Measurements from ENCODE around the gene DCUN1D3.
"Not testable (repeated sequence)": the region's sequence is repeated elsewhere in the genome, so short reads cannot be mapped to it uniquely, and the experiment has no call there.

DCUN1D3 gene

GRCh38 chr16:20822521-20823325 lies 77.4 kb downstream of the DCUN1D3 start:
- H3K4me3 ChIP-seq (ENCODE audit: low read length): no peak overlapping the region
- H3K4me1 ChIP-seq (ENCODE audit: control insufficient read depth, insufficient read depth, low read length): no peaks in the 10 kb centered on the region
- H3K27me3 ChIP-seq (ENCODE audit: control insufficient read depth, insufficient read depth, low read length): no peaks in the 10 kb centered on the region
- no peaks in the 10 kb centered on the region for H3K36me3 ChIP-seq (ENCODE audit: control insufficient read depth, insufficient read depth, low read length)
- no peak overlapping the region for H3K9ac ChIP-seq (ENCODE audit: low read length)
- no peak overlapping the region for H3K27ac ChIP-seq (ENCODE audit: low read depth, low read length)

- no peaks in the 10 kb centered on the region for H3K36me3 ChIP-seq (ENCODE audit: control insufficient read depth, insufficient read depth, low read length)
- no peak overlapping the region for H3K27ac ChIP-seq (ENCODE audit: low read depth, low read length)
- H3K4me1 ChIP-seq (ENCODE audit: control insufficient read depth, insufficient read depth, low read length): no peaks in the 10 kb centered on the region
- H3K9ac ChIP-seq (ENCODE audit: low read length): no peak overlapping the region
- H3K4me3 ChIP-seq (ENCODE audit: low read length): no peak overlapping the region
- H3K27me3 ChIP-seq (ENCODE audit: control insufficient read depth, insufficient read depth, low read length): no peaks in the 10 kb centered on the region
Observed at GRCh38 chr16:20821682-20822081, 78.5 kb downstream of the DCUN1D3 start.

- no peak overlapping the region for H3K27ac ChIP-seq (ENCODE audit: low read depth, low read length)
- no peaks in the 10 kb centered on the region for H3K27me3 ChIP-seq (ENCODE audit: control insufficient read depth, insufficient read depth, low read length)
- no peaks in the 10 kb centered on the region for H3K36me3 ChIP-seq (ENCODE audit: control insufficient read depth, insufficient read depth, low read length)
- H3K4me3 ChIP-seq (ENCODE audit: low read length): no peak overlapping the region
- no peaks in the 10 kb centered on the region for H3K4me1 ChIP-seq (ENCODE audit: control insufficient read depth, insufficient read depth, low read length)
- no peak overlapping the region for H3K9ac ChIP-seq (ENCODE audit: low read length)
Observed at GRCh38 chr16:20818929-20819585, 81.1 kb downstream of the DCUN1D3 start.

- H3K27me3 ChIP-seq (ENCODE audit: control insufficient read depth, insufficient read depth, low read length): no peaks in the 10 kb centered on the region
- H3K27ac ChIP-seq (ENCODE audit: low read depth, low read length): no peak overlapping the region
- no peak overlapping the region for H3K4me3 ChIP-seq (ENCODE audit: low read length)
- H3K36me3 ChIP-seq (ENCODE audit: control insufficient read depth, insufficient read depth, low read length): no peaks in the 10 kb centered on the region
- H3K9ac ChIP-seq (ENCODE audit: low read length): no peak overlapping the region
- H3K4me1 ChIP-seq (ENCODE audit: control insufficient read depth, insufficient read depth, low read length): no peaks in the 10 kb centered on the region
Observed at GRCh38 chr16:20814784-20815183, 85.4 kb downstream of the DCUN1D3 start.

GRCh38 chr16:20812510-20812909 lies 87.6 kb downstream of the DCUN1D3 start:
- Histone ChIP-seq H3K36me3 (ENCODE audit: control insufficient read depth, insufficient read depth, low read length) (no peaks in the 10 kb centered on the region), H3K27me3 (ENCODE audit: control insufficient read depth, insufficient read depth, low read length) (no peaks in the 10 kb centered on the region), H3K4me3 (ENCODE audit: low read length) (no peak overlapping the region), H3K9ac (ENCODE audit: low read length) (no peak overlapping the region), H3K27ac (ENCODE audit: low read depth, low read length) (no peak overlapping the region), H3K4me1 (ENCODE audit: control insufficient read depth, insufficient read depth, low read length) (no peaks in the 10 kb centered on the region)

- no peaks in the 10 kb centered on the region for H3K27me3 ChIP-seq (ENCODE audit: control insufficient read depth, insufficient read depth, low read length)
- no peak overlapping the region for H3K4me3 ChIP-seq (ENCODE audit: low read length)
- no peak overlapping the region for H3K27ac ChIP-seq (ENCODE audit: low read depth, low read length)
- H3K4me1 ChIP-seq (ENCODE audit: control insufficient read depth, insufficient read depth, low read length): peaks cover 4% of the 10 kb centered on the region
- H3K9ac ChIP-seq (ENCODE audit: low read length): no peak overlapping the region
- no peaks in the 10 kb centered on the region for H3K36me3 ChIP-seq (ENCODE audit: control insufficient read depth, insufficient read depth, low read length)
Observed at GRCh38 chr16:20811889-20812439, 88.2 kb downstream of the DCUN1D3 start.

GRCh38 chr16:20807862-20808261 lies 92.3 kb downstream of the DCUN1D3 start:
- Histone ChIP-seq H3K36me3 (ENCODE audit: control insufficient read depth, insufficient read depth, low read length) (no peaks in the 10 kb centered on the region), H3K27ac (ENCODE audit: low read depth, low read length) (no peak overlapping the region), H3K27me3 (ENCODE audit: control insufficient read depth, insufficient read depth, low read length) (no peaks in the 10 kb centered on the region)

GRCh38 chr16:20806168-20807050 lies 93.7 kb downstream of the DCUN1D3 start, which contains the start of the genes ERI2 and REXO5:
TSS of gene ERI2 (minus strand) at chr16:20806472. CDS start at chr16:20806430, 42 bp downstream.
TSS of gene REXO5 (plus strand) at chr16:20806527. CDS start at chr16:20806954, 427 bp downstream.
- H3K27ac ChIP-seq (ENCODE audit: low read depth, low read length): peak within 1 kb of the TSS; percentile 78
- peak within 1 kb of the TSS; percentile 96 for H3K9ac ChIP-seq (ENCODE audit: low read length)
- peaks cover 5% of the 10 kb centered on the region for H3K4me1 ChIP-seq (ENCODE audit: control insufficient read depth, insufficient read depth, low read length)
- no peaks in the 10 kb centered on the region for H3K27me3 ChIP-seq (ENCODE audit: control insufficient read depth, insufficient read depth, low read length)
- H3K4me3 ChIP-seq (ENCODE audit: low read length): peak within 1 kb of the TSS; percentile 86
- H3K36me3 ChIP-seq (ENCODE audit: control insufficient read depth, insufficient read depth, low read length): no peaks in the 10 kb centered on the region

More at GRCh38 chr16:20807862-20808261, 92.3 kb downstream of the DCUN1D3 start:
- no peak overlapping the region for H3K9ac ChIP-seq (ENCODE audit: low read length)
- H3K4me1 ChIP-seq (ENCODE audit: control insufficient read depth, insufficient read depth, low read length): peaks cover 5% of the 10 kb centered on the region
- H3K4me3 ChIP-seq (ENCODE audit: low read length): no peak overlapping the region

GRCh38 chr16:20805684-20806167 lies 94.4 kb downstream of the DCUN1D3 start:
- peak overlapping the region; percentile 96 for H3K9ac ChIP-seq (ENCODE audit: low read length)
- H3K27me3 ChIP-seq (ENCODE audit: control insufficient read depth, insufficient read depth, low read length): not testable (repeated sequence)
- peak overlapping the region; percentile 86 for H3K4me3 ChIP-seq (ENCODE audit: low read length)

More at GRCh38 chr16:20805684-20806167, 94.4 kb downstream of the DCUN1D3 start:
- H3K4me1 ChIP-seq (ENCODE audit: control insufficient read depth, insufficient read depth, low read length); H3K36me3 ChIP-seq (ENCODE audit: control insufficient read depth, insufficient read depth, low read length): not testable (repeated sequence)
- H3K27ac ChIP-seq (ENCODE audit: low read depth, low read length): peak overlapping the region; percentile 78
